ENCODE data around the gene CNOT10. TPM values are rescaled to one million over a fixed set of nuclear protein-coding genes. Genes with fewer than 3 reads are reported as not detected.
"Not testable (repeated sequence)": the region's sequence is repeated elsewhere in the genome, so short reads cannot be mapped to it uniquely, and the experiment has no call there.

Gene CNOT10
- total RNA-seq, 1 donor from 2014 or later = 82.9 TPM

DNA sequence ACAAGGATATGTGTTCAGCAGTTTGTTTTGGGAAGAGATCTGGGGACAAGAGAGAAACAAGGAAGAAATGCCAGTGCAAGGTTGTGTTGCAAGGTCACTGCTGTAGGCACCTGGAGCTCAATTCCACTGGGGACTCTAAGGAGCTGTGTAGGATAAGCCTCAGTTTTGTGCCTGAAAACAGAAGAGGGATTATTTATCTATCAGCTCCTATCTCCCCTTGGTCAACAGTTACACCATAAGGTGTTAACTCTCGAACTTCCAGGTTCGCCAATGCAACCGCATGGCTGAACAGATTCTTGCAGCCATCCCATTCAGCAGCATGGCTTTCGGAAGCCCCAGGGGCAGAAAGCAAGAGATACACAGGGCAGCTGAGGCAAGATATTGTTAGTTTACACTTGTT is 41.6 kb upstream of the CNOT10 start:
- Histone ChIP-seq H3K4me3 (no peak overlapping the region), H3K27ac (no peak overlapping the region), H3K4me1 (no peaks in the 10 kb centered on the region), H3K27me3 (no peaks in the 10 kb centered on the region), H2AFZ (replicated peaks) (no peak overlapping the region), H3K9me3 (ENCODE audit: low read depth) (no peaks in the 10 kb centered on the region), H3K4me2 (no peak overlapping the region), H3K36me3 (no peaks in the 10 kb centered on the region), H3F3A (ENCODE audit: low read depth) (no peaks in the 10 kb centered on the region), H3K9ac (no peak overlapping the region), H4K20me1 (ENCODE audit: low read depth) (no peaks in the 10 kb centered on the region), H3K79me2 (ENCODE audit: low read depth) (no peaks in the 10 kb centered on the region)
- TF ChIP-seq EZH2phosphoT487 (IDR thresholded peaks at IDR 0.05) = no peak
- no peak for TF ChIP-seq EZH2 (IDR thresholded peaks at IDR 0.05)
- TF ChIP-seq, protein P1, sequence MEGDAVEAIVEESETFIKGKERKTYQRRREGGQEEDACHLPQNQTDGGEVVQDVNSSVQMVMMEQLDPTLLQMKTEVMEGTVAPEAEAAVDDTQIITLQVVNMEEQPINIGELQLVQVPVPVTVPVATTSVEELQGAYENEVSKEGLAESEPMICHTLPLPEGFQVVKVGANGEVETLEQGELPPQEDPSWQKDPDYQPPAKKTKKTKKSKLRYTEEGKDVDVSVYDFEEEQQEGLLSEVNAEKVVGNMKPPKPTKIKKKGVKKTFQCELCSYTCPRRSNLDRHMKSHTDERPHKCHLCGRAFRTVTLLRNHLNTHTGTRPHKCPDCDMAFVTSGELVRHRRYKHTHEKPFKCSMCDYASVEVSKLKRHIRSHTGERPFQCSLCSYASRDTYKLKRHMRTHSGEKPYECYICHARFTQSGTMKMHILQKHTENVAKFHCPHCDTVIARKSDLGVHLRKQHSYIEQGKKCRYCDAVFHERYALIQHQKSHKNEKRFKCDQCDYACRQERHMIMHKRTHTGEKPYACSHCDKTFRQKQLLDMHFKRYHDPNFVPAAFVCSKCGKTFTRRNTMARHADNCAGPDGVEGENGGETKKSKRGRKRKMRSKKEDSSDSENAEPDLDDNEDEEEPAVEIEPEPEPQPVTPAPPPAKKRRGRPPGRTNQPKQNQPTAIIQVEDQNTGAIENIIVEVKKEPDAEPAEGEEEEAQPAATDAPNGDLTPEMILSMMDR (IDR thresholded peaks at IDR 0.05) = no peak
- Mint-ChIP-seq H3K9me3 (no peaks in the 10 kb centered on the region), H3K4me1 (no peaks in the 10 kb centered on the region), H3K27ac (no peak overlapping the region), H3K36me3 (no peaks in the 10 kb centered on the region), H3K27me3 (ENCODE audit: insufficient read depth, low read depth) (peaks cover 5% of the 10 kb centered on the region), H3K4me3 (no peak overlapping the region)
- DNase-seq (ENCODE audit: low spot score) = no peak

DNA sequence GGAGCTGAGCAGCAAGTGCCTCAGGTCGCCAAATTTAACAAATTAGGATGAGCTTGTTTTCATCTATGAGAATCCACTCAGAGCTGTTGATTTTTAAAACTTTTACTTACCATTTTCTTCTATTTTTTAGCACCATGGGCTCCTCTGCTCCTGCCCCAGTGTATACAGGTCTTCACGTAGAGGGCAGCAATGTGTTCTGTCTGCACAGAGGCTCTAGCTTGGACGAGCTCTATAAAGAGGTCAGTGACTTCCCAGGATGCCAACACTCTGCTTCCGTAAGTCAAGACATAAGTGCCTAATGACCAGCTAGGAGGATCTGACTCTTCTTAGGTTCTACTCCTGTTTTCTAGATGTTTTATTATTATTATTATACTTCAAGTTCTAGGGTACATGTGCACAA is 41.2 kb upstream of the CNOT10 start:
- Histone ChIP-seq H3K9ac (no peak overlapping the region), H2AFZ (replicated peaks) (no peak overlapping the region), H3K4me2 (no peak overlapping the region), H3K4me3 (no peak overlapping the region), H3K79me2 (ENCODE audit: low read depth) (no peaks in the 10 kb centered on the region), H3K4me1 (no peaks in the 10 kb centered on the region), H3K9me3 (ENCODE audit: low read depth) (no peaks in the 10 kb centered on the region), H3K27me3 (no peaks in the 10 kb centered on the region), H3K27ac (no peak overlapping the region), H3F3A (ENCODE audit: low read depth) (no peaks in the 10 kb centered on the region), H4K20me1 (ENCODE audit: low read depth) (no peaks in the 10 kb centered on the region), H3K36me3 (no peaks in the 10 kb centered on the region)
- H3K27me3 Mint-ChIP-seq (ENCODE audit: insufficient read depth, low read depth) = peaks cover 5% of the 10 kb centered on the region
- peak; percentile 20 for DNase-seq (ENCODE audit: low spot score)
- H3K9me3 Mint-ChIP-seq = no peaks in the 10 kb centered on the region
- no peak overlapping the region for H3K4me3 Mint-ChIP-seq
- H3K27ac Mint-ChIP-seq = no peak overlapping the region
- TF ChIP-seq EZH2phosphoT487 (IDR thresholded peaks at IDR 0.05) = no peak
- H3K4me1 Mint-ChIP-seq = no peaks in the 10 kb centered on the region
- H3K36me3 Mint-ChIP-seq = no peaks in the 10 kb centered on the region

DNA sequence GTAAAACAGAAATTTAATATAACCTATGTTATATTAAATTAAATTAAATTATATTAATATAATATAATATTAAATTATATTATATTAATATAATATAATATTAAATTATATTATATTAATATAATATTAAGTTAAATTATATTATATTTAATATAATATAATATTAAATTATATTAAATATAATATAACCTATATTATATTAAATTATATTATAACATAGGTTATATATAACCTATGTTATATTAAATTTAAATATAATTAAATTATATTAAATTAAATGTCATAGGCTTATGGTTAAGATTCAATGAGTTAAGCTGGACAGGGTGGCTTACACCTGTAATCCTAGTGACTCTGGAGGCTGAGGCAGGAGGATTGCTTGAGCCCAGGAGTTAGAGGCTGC is 40.6 kb upstream of the CNOT10 start:
- Histone ChIP-seq H3K4me3 (no peak overlapping the region), H3K79me2 (ENCODE audit: low read depth) (no peaks in the 10 kb centered on the region), H3K27me3 (no peaks in the 10 kb centered on the region), H3K9ac (no peak overlapping the region), H3K4me1 (no peaks in the 10 kb centered on the region), H3K27ac (no peak overlapping the region), H3K4me2 (no peak overlapping the region), H3K36me3 (no peaks in the 10 kb centered on the region), H3F3A (ENCODE audit: low read depth) (no peaks in the 10 kb centered on the region), H2AFZ (replicated peaks) (no peak overlapping the region), H4K20me1 (ENCODE audit: low read depth) (no peaks in the 10 kb centered on the region), H3K9me3 (ENCODE audit: low read depth) (no peaks in the 10 kb centered on the region)
- Mint-ChIP-seq H3K27me3 (ENCODE audit: insufficient read depth, low read depth) (peaks cover 5% of the 10 kb centered on the region), H3K4me1 (no peaks in the 10 kb centered on the region), H3K4me3 (no peak overlapping the region), H3K27ac (no peak overlapping the region), H3K36me3 (no peaks in the 10 kb centered on the region), H3K9me3 (no peaks in the 10 kb centered on the region)
- TF ChIP-seq EZH2phosphoT487 (IDR thresholded peaks at IDR 0.05) (no peak), EZH2 (IDR thresholded peaks at IDR 0.05) (no peak)
- TF ChIP-seq, protein P1 (IDR thresholded peaks at IDR 0.05) = no peak
- no peak for DNase-seq (ENCODE audit: low spot score)

DNA sequence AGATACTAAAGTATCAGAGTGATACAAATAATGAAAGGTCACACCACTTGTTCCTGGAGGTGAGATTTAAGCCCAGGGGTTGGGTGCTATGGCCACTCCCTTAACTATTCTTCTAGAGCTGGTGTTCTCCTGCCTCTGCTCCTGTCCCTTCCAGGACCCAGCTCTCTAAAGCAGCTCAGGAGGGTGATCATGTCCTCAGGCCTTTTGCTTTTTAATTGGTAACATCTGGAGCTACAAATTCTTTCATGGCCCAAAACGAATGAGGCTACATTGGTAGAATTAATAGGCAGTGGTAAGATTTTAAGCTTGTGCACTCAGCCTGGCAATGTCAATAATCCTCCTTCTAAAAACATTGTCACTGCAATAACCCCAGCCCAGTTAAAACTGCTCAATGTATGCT is 38.2 kb upstream of the CNOT10 start:
- TF ChIP-seq EZH2phosphoT487 (IDR thresholded peaks at IDR 0.05) (no peak), EZH2 (IDR thresholded peaks at IDR 0.05) (no peak)
- TF ChIP-seq, protein P1 (IDR thresholded peaks at IDR 0.05) = no peak
- Histone ChIP-seq H3K27ac (no peak overlapping the region), H3F3A (ENCODE audit: low read depth) (no peaks in the 10 kb centered on the region), H3K9me3 (ENCODE audit: low read depth) (no peaks in the 10 kb centered on the region), H2AFZ (replicated peaks) (no peak overlapping the region), H3K27me3 (no peaks in the 10 kb centered on the region), H3K4me3 (no peak overlapping the region), H3K36me3 (no peaks in the 10 kb centered on the region), H3K4me2 (no peak overlapping the region), H3K9ac (no peak overlapping the region), H4K20me1 (ENCODE audit: low read depth) (no peaks in the 10 kb centered on the region), H3K4me1 (no peaks in the 10 kb centered on the region), H3K79me2 (ENCODE audit: low read depth) (no peaks in the 10 kb centered on the region)
- H3K36me3 Mint-ChIP-seq = no peaks in the 10 kb centered on the region
- H3K27me3 Mint-ChIP-seq (ENCODE audit: insufficient read depth, low read depth) = peaks cover 5% of the 10 kb centered on the region
- DNase-seq (ENCODE audit: low spot score) = no peak
- H3K9me3 Mint-ChIP-seq = no peaks in the 10 kb centered on the region
- H3K4me3 Mint-ChIP-seq = no peak overlapping the region
- H3K27ac Mint-ChIP-seq = no peak overlapping the region
- H3K4me1 Mint-ChIP-seq = no peaks in the 10 kb centered on the region

DNA sequence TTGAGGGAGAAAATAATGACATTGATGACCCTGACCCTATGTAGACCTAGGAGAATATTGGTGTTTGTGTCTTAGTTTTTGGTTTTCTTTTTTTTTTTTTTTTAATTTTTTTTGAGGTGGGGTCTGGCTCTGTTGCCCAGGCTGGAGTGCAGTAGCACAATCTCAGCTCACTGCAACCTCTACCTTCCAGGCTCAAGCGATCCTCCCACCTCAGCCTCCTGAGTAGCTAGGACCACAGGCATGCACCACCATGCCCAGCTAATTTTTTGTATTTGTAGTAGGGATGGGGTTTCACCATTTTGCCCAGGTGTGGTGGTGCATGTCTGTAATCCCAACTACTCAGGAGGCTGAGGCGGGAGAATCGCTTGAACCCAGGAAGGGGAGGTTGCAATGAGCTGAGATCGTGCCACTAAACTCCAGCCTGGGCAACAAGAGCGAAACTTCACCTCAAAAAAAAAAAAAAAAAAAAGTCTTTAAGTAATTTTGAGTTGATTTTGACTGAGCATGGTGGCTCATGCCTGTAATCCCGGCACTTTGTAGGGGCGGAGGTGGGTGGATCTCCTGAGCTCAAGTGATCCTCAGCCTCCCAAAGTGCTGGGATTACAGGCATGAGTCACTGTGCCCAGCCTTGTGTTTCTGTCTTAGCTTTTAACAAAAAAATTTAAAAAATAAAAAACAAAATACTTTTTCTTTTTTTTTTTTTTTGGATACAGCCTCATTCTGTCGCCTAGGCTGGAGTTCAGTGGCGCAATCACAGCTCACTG is 32.5 kb upstream of the CNOT10 start:
- H3K27ac Mint-ChIP-seq; H3K9me3 Mint-ChIP-seq; H3K4me1 ChIP-seq; H3K27ac ChIP-seq; H3K79me2 ChIP-seq (ENCODE audit: low read depth); H3K4me2 ChIP-seq; H3K4me1 Mint-ChIP-seq; DNase-seq (ENCODE audit: low spot score); H3K36me3 Mint-ChIP-seq; H3F3A ChIP-seq (ENCODE audit: low read depth); H3K9me3 ChIP-seq (ENCODE audit: low read depth); H3K27me3 ChIP-seq; H3K27me3 Mint-ChIP-seq (ENCODE audit: insufficient read depth, low read depth); H3K4me3 ChIP-seq; H3K9ac ChIP-seq; H4K20me1 ChIP-seq (ENCODE audit: low read depth); H2AFZ ChIP-seq (replicated peaks); H3K4me3 Mint-ChIP-seq; H3K36me3 ChIP-seq: not testable (repeated sequence)

Measured in neural progenitor cell (in vitro differentiated cells).